K562 (cell line): ENCODE data around the gene HOXB5. TPM values are rescaled to one million over a fixed set of nuclear protein-coding genes. Genes with fewer than 3 reads are reported as not detected.

Experiments used
- ARID1B ChIP-seq: fragments of 450-650 bp; IDR thresholded peaks from 2 replicates; pipeline ENCODE4 v1.6.1; 2016; ENCODE audit warnings: antibody characterized with exemption, mild to moderate bottlenecking, inconsistent platforms
- BRCA1 ChIP-seq, 2 experiments: fragments of 450-650 bp in 1 of 2; sonication (generic) in 1 of 2; formaldehyde crosslinking in 1 of 2; IDR thresholded peaks; 2 replicates each; pipeline versions ENCODE4 v1.5.0 to v1.6.1; 2017 to 2020; ENCODE audit warnings: mild to moderate bottlenecking in 1 of 2, missing genetic modification reagents in 1 of 2
- DMBX1 ChIP-seq: fragments of 250-450 bp; sonication (Bioruptor Pico); IDR thresholded peaks from 2 replicates; pipeline ENCODE4 v1.8.0; 2022; ENCODE audit warnings: inconsistent platforms, mild to moderate bottlenecking, moderate library complexity, borderline replicate concordance
- GABPA ChIP-seq: fragments of 200-800 bp; sonication (Bioruptor generic); conservative IDR thresholded peaks from 2 replicates; pipeline ENCODE4 v1.6.1; 2016; ENCODE audit warnings: low read depth, missing genetic modification characterization, missing compliant biosample characterization
- IRF1 ChIP-seq: sonication (generic); formaldehyde crosslinking; IDR thresholded peaks from 2 replicates; pipeline ENCODE4 v1.8.0; 2022; ENCODE audit warnings: missing genetic modification reagents, mild to moderate bottlenecking, borderline replicate concordance
- KLF13 ChIP-seq: fragments of 450-650 bp; IDR thresholded peaks from 2 replicates; pipeline ENCODE4 v1.6.1; 2016; ENCODE audit warnings: missing genetic modification characterization, low read depth, mild to moderate bottlenecking, missing compliant biosample characterization, moderate library complexity, borderline replicate concordance
- LEF1 ChIP-seq: fragments of 450-650 bp; IDR thresholded peaks from 2 replicates; pipeline ENCODE4 v1.6.1; 2016; ENCODE audit warnings: mild to moderate bottlenecking
- NONO ChIP-seq, 2 experiments: fragments of 200-400 bp in 1 of 2; fragments of 450-650 bp in 1 of 2; formaldehyde crosslinking in 1 of 2; IDR thresholded peaks; 2 replicates each; pipeline ENCODE4 v1.6.1; 2017; ENCODE audit warnings: low read depth in 2 of 2, mild to moderate bottlenecking in 2 of 2, moderate library complexity in 2 of 2, low read length in 1 of 2
- PRPF4 ChIP-seq: fragments of 200-400 bp; formaldehyde crosslinking; IDR thresholded peaks from one replicate; pipeline ENCODE4 v1.6.1; 2017; ENCODE audit warnings: low read length, low read depth, mild to moderate bottlenecking; ENCODE audit not compliant: insufficient read depth, poor library complexity, severe bottlenecking
- RBM22 ChIP-seq: fragments of 200-400 bp; formaldehyde crosslinking; IDR thresholded peaks from 2 replicates; pipeline ENCODE4 v1.6.1; 2018; ENCODE audit warnings: low read length, low read depth; ENCODE audit not compliant: poor library complexity, severe bottlenecking
- RNF219 ChIP-seq: fragments of 250-450 bp; sonication (Bioruptor Pico); IDR thresholded peaks from 2 replicates; pipeline ENCODE4 v1.5.0; 2022; ENCODE audit warnings: mild to moderate bottlenecking
- THAP12 ChIP-seq: fragments of 250-450 bp; sonication (Bioruptor Pico); IDR thresholded peaks from 2 replicates; pipeline ENCODE4 v1.9.0; 2021; ENCODE audit warnings: mild to moderate bottlenecking, inconsistent platforms
- TOE1 ChIP-seq, 2 experiments: fragments of 450-650 bp in 1 of 2; sonication (generic) in 1 of 2; formaldehyde crosslinking in 1 of 2; IDR thresholded peaks; 2 replicates each; pipeline versions ENCODE4 v1.7.1 to v1.8.0; 2016 to 2022; ENCODE audit warnings: borderline replicate concordance in 2 of 2, mild to moderate bottlenecking in 2 of 2, antibody characterized with exemption in 1 of 2, inconsistent platforms in 1 of 2, low read depth in 1 of 2, missing genetic modification reagents in 1 of 2, moderate library complexity in 1 of 2
- TRIM24 ChIP-seq, 2 experiments: fragments of 450-650 bp; IDR thresholded peaks; 2 replicates each; pipeline ENCODE4 v1.6.1; 2016
- ZBTB9 ChIP-seq: fragments of 450-650 bp; formaldehyde crosslinking; IDR thresholded peaks from 2 replicates; pipeline ENCODE4 v1.4.0; 2020; ENCODE audit warnings: mild to moderate bottlenecking, moderate library complexity
- ZNF165 ChIP-seq: fragments of 250-450 bp; sonication (Bioruptor Pico); IDR thresholded peaks from 2 replicates; pipeline ENCODE4 v1.4.0; 2020; ENCODE audit warnings: borderline replicate concordance
- ZNF174 ChIP-seq: fragments of 250-450 bp; sonication (Bioruptor Pico); IDR thresholded peaks from 2 replicates; pipeline ENCODE4 v1.4.0; 2020; ENCODE audit warnings: mild to moderate bottlenecking
- ZNF324 ChIP-seq: fragments of 250-450 bp; sonication (Bioruptor Pico); IDR thresholded peaks from 2 replicates; pipeline ENCODE4 v1.4.0; 2020; ENCODE audit warnings: mild to moderate bottlenecking
- polyA plus RNA-seq, 8 experiments: library from polyadenylated mRNA; depleted of rRNA in 4 of 8; stranded (reverse) in 5 of 8; unstranded in 3 of 8; fragments of >200 nt; fragmentation: Nextera tagmentation in 2 of 8; fragmentation: Illumina TruSeq in 1 of 8; extraction: Ambion mirVana in 2 of 8; extraction: Trizol in 1 of 8; gene quantifications; 2 replicates each; pipeline versions ENCODE4 v1.2.1 to v1.2.3, GENCODE V29; 2011 to 2014; ENCODE audit warnings: inconsistent platforms in 1 of 8, missing spikeins in 1 of 8
- total RNA-seq, 7 experiments: library from RNA; depleted of rRNA in 6 of 7; stranded (reverse); fragments of >200 nt in 6 of 7; fragmentation: Illumina TruSeq in 2 of 7; extraction: Trizol in 2 of 7; gene quantifications; 2 replicates each; pipeline versions ENCODE4 v1.2.1 to v1.2.3, GENCODE V29; 2011 to 2021; ENCODE audit warnings: low replicate concordance in 1 of 7

Gene HOXB5
- total and polyA plus RNA-seq, 9 of the 15 experiments (the other 6 are each of a cell fraction or from before 2014, with no cell fraction given) = 0.24 to 2.7 (median 0.65) TPM

GRCh38 chr17:48548523-48549280 is 44.9 kb downstream of the HOXB5 start (continued):
- TF ChIP-seq DMBX1 = no peak
- peak; percentile 15; the same call in 1 of the 2 replicates for TF ChIP-seq ZBTB9 (CRISPR knock-in tag)
- 0 out of 4 replicates have a peak, but pooled peaks of 1 of the 2 experiments have one; percentile 5 for TF ChIP-seq TRIM24 (IDR thresholded peaks at IDR 0.05)
- TF ChIP-seq RNF219 (CRISPR knock-in tag) = no peak
- TF ChIP-seq ZNF165 (CRISPR knock-in tag) = no peak
- no peak for TF ChIP-seq PRPF4
- 0 out of 2 replicates have a peak, but pooled peaks have one; percentile 32 for TF ChIP-seq GABPA (tag)
- no peak for TF ChIP-seq ZNF174 (CRISPR knock-in tag)
- no peak for TF ChIP-seq THAP12 (CRISPR knock-in tag)
- TF ChIP-seq RBM22 = no peak
- no peak for TF ChIP-seq ZNF324 (CRISPR knock-in tag)
- TF ChIP-seq IRF1 = no peak
- no peak for TF ChIP-seq NONO (IDR thresholded peaks at IDR 0.05; ENCODE audit: low read depth in 2 of 2, low read length in 1 of 2)
- no peak for TF ChIP-seq LEF1
- no peak for TF ChIP-seq ARID1B
- TF ChIP-seq KLF13 = no peak
- TF ChIP-seq BRCA1 (IDR thresholded peaks at IDR 0.05) = no peak
- TF ChIP-seq BRCA1 (CRISPR knock-in tag; IDR thresholded peaks at IDR 0.05) = no peak
- TF ChIP-seq TOE1 (IDR thresholded peaks at IDR 0.05; ENCODE audit: borderline replicate concordance) = peak; percentile 60; the same call in 1 of the 2 replicates
- TF ChIP-seq TOE1 (CRISPR knock-in tag; IDR thresholded peaks at IDR 0.05; ENCODE audit: borderline replicate concordance, low read depth) = no peak
